Activated CD8-positive, alpha-beta memory T cell treated with anti-CD3 and anti-CD28 coated beads, Interleukin-2, amount 10 ng/mL, durations not matched to agents 7 days and 5 days (primary cell): ENCODE results near the gene TBXAS1. TPM values are rescaled to one million over a fixed set of nuclear protein-coding genes. Genes with fewer than 3 reads are reported as not detected.
A peak's percentile ranks its signal among the peaks of the same experiment; 100 is the strongest.

Experiments
- ATAC-seq: fragments of 150-1000 bp; cut with Tn5 transposase; one replicate; pipeline ENCODE4 v1.10.0; 2021; ENCODE audit warnings: moderate library complexity
- CTCF ChIA-PET: fragments of 350-600 bp; sonication (Branson Sonifier 250); formaldehyde crosslinking; loops from one replicate; lab custom pipeline; 2021; ENCODE audit warnings: antibody characterized with exemption; lab: Charles Lee
- DNase-seq: peaks from one replicate; pipeline ENCODE4 v3.0.0-alpha.2; 2020
- H3K27ac Mint-ChIP-seq: one replicate; pipeline ENCODE4 v1.8.0; 2021; ENCODE audit warnings: mild to moderate bottlenecking, mixed read lengths
- H3K27me3 Mint-ChIP-seq: one replicate; pipeline ENCODE4 v1.8.0; 2021; ENCODE audit warnings: mixed read lengths
- H3K36me3 Mint-ChIP-seq: one replicate; pipeline ENCODE4 v1.8.0; 2021; ENCODE audit warnings: mild to moderate bottlenecking, mixed read lengths
- H3K4me1 Mint-ChIP-seq: one replicate; pipeline ENCODE4 v1.8.0; 2021; ENCODE audit warnings: mixed read lengths
- H3K4me3 Mint-ChIP-seq: one replicate; pipeline ENCODE4 v1.8.0; 2021; ENCODE audit warnings: mild to moderate bottlenecking, moderate library complexity, mixed read lengths
- H3K9me3 Mint-ChIP-seq: one replicate; pipeline ENCODE4 v1.8.0; 2022; ENCODE audit warnings: low read depth, mixed read lengths
- total RNA-seq, 2 experiments: library from RNA; stranded (reverse); gene quantifications; one replicate each; pipeline ENCODE4 v1.2.3, GENCODE V29; 2021

Gene TBXAS1
- total RNA-seq, 2 experiments from 2014 or later, result 1.7 to 3.9 TPM

GRCh38 chr7:139851770-139852481 lies 22.9 kb downstream of the TBXAS1 start:
- H3K36me3 Mint-ChIP-seq, result no peaks in the 10 kb centered on the region
- DNase-seq (no peak), ATAC-seq (no peak)
- CTCF ChIA-PET, result no interaction called here
- H3K27ac Mint-ChIP-seq, result no peak overlapping the region
- no peak overlapping the region for H3K4me3 Mint-ChIP-seq
- H3K4me1 Mint-ChIP-seq, result peaks cover 16% of the 10 kb centered on the region
- no peaks in the 10 kb centered on the region for H3K27me3 Mint-ChIP-seq
- H3K9me3 Mint-ChIP-seq, result no peaks in the 10 kb centered on the region

- DNase-seq, result no peak
- Mint-ChIP-seq H3K27ac (no peak overlapping the region), H3K36me3 (no peaks in the 10 kb centered on the region), H3K4me3 (no peak overlapping the region), H3K4me1 (peaks cover 16% of the 10 kb centered on the region), H3K9me3 (no peaks in the 10 kb centered on the region), H3K27me3 (no peaks in the 10 kb centered on the region)
- CTCF ChIA-PET, result no interaction called here
- ATAC-seq, result no peak
Measured at GRCh38 chr7:139852482-139852845, 23.4 kb downstream of the TBXAS1 start.

DNA sequence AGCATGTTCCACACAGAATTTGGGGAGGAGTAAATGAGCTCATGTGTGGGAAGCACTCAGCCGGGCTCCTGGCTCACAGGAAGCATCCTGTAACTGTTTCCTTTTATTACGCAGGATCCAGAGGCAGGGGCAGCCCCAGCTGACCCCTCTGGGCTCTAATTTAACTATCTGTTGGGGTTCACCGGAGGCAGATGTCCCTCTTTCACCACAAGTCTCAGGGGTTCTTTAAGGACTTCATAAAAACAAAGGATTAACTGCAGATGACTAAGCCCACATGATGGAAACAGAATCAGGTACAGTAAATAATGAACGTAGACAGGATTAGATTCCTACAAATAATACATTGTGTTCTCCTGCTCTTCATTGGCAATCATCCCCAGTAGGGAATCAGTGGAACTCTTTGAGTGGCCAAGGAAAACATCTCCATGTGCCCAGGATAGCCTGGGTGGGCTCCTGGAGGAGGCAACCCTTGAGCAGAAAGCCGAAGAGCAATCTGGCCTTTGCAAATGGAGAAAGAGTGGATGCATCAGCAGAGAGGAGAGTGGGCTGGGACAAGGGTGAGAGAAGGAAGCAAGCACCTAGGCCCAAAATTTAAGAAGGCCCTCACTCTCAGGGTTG lies 24.6 kb downstream of the TBXAS1 start:
- Mint-ChIP-seq H3K36me3 (no peaks in the 10 kb centered on the region), H3K27me3 (no peaks in the 10 kb centered on the region), H3K9me3 (no peaks in the 10 kb centered on the region), H3K4me3 (no peak overlapping the region), H3K27ac (no peak overlapping the region), H3K4me1 (peaks cover 16% of the 10 kb centered on the region)
- ATAC-seq (no peak), DNase-seq (no peak)
- CTCF ChIA-PET, result no interaction called here

DNA sequence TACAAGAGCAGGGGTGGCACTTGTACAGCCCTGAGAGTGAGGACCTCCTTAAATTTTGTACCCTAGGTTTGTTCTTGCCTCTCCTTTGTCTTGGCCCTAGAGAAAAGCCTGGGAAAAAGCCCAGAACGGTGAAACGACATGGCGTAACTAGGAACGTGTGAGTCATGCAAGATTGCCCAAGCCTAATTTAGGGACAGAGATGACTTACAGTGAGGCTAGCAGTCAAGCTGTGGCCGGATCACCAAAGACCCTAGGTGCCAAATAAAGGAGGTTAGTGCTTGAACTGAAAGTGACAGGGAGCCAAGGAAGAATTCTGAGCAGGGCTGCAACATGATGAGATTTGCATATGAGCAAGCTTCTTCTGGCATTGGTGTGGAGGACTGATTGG lies 25.1 kb downstream of the TBXAS1 start:
- H3K9me3 Mint-ChIP-seq, result no peaks in the 10 kb centered on the region
- no peak overlapping the region for H3K4me3 Mint-ChIP-seq
- CTCF ChIA-PET, result no interaction called here
- no peak overlapping the region for H3K27ac Mint-ChIP-seq
- peaks cover 16% of the 10 kb centered on the region for H3K4me1 Mint-ChIP-seq
- no peak for DNase-seq
- ATAC-seq, result no peak
- H3K36me3 Mint-ChIP-seq, result no peaks in the 10 kb centered on the region
- no peaks in the 10 kb centered on the region for H3K27me3 Mint-ChIP-seq

DNA sequence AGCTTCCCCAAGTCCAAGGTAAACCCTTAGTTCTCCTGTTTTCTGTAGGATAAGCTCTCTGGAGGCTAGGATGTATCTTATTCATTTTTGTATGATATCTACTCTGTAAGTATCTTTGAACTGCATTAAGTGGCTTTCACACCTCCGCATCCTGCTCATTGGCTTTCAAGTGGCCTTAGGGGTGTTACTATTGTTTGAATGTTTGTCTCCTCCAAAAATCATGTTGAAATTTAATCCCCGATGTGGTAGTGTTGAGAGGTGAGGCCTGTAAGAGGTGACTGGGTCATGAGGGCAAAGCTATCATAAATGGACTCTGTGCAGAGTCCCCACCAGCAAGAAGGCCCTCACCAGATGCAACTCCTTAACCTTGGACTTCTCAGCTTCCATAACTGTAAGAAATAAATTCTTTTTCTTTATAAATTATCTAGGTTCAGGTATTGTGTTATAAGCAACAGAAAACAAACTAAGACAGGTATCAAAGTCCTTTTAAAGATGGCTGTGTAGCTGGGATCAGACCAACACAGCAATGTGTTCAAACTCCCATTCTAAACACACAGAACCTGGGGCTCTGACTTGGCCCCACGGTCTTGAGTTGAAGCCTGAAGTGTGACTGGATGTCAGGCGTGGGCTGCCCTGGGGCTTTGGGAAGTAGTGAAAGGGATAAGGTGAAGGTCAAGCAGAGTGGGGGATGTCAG lies 25.9 kb downstream of the TBXAS1 start:
- H3K36me3 Mint-ChIP-seq, result no peaks in the 10 kb centered on the region
- H3K27me3 Mint-ChIP-seq, result no peaks in the 10 kb centered on the region
- no peak for DNase-seq
- peaks cover 16% of the 10 kb centered on the region for H3K4me1 Mint-ChIP-seq
- CTCF ChIA-PET, result no interaction called here
- peak; percentile 20 for ATAC-seq
- no peaks in the 10 kb centered on the region for H3K9me3 Mint-ChIP-seq
- H3K27ac Mint-ChIP-seq, result no peak overlapping the region
- no peak overlapping the region for H3K4me3 Mint-ChIP-seq

GRCh38 chr7:139855498-139856270 lies 26.6 kb downstream of the TBXAS1 start:
- H3K9me3 Mint-ChIP-seq, result no peaks in the 10 kb centered on the region

GRCh38 chr7:139857791-139858190 lies 28.7 kb downstream of the TBXAS1 start:
- no peak for ATAC-seq
- DNase-seq, result no peak
- H3K4me1 Mint-ChIP-seq, result peaks cover 16% of the 10 kb centered on the region
- H3K27ac Mint-ChIP-seq, result no peak overlapping the region
- CTCF ChIA-PET, result no interaction called here
- H3K27me3 Mint-ChIP-seq, result peaks cover 11% of the 10 kb centered on the region
- no peak overlapping the region for H3K4me3 Mint-ChIP-seq
- no peaks in the 10 kb centered on the region for H3K9me3 Mint-ChIP-seq
- H3K36me3 Mint-ChIP-seq, result no peaks in the 10 kb centered on the region

More at GRCh38 chr7:139855498-139856270, 26.6 kb downstream of the TBXAS1 start:
- Mint-ChIP-seq H3K27me3 (no peaks in the 10 kb centered on the region), H3K4me3 (no peak overlapping the region), H3K4me1 (peaks cover 16% of the 10 kb centered on the region), H3K36me3 (no peaks in the 10 kb centered on the region), H3K27ac (no peak overlapping the region)
- DNase-seq (no peak), ATAC-seq (peak; percentile 47)
- CTCF ChIA-PET, result no interaction called here

DNA sequence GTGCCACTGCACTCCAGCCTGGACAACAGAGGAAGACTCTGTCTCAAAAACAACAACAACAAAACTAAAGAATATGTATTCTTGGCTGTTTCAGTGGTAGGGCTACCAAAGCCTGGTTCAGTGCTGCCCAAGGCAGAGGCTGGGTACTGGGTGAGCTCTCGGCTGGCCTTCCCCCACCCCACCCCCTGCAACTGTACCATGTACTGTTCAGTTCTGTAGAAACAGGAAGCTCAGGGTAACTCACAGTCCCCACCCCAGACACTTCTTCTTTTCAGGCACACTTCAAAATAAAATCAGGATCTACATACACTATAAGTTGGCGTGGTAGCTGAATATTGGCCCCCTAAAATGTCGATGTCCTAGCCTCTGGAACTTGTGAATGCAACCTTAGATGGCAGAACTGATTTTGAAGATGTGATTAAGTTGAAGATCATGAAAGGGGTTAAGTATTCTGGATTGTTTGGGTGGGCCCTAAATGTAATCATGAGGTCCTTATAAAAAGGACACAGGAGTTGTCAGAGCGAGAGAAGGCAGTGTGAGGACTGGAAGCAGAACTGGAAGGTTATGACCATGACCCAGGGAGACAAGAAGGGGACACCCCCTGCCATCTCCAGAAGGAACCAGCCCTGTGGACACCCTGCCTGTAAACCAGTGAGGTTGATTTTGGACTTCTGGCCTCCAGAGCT lies 31.2 kb downstream of the TBXAS1 start:
- Mint-ChIP-seq H3K9me3 (peaks cover 3% of the 10 kb centered on the region), H3K27me3 (peaks cover 29% of the 10 kb centered on the region), H3K27ac (no peak overlapping the region), H3K36me3 (no peaks in the 10 kb centered on the region), H3K4me1 (peaks cover 10% of the 10 kb centered on the region), H3K4me3 (no peak overlapping the region)
- peak; percentile 25 for DNase-seq
- CTCF ChIA-PET, result no interaction called here
- ATAC-seq, result no peak

DNA sequence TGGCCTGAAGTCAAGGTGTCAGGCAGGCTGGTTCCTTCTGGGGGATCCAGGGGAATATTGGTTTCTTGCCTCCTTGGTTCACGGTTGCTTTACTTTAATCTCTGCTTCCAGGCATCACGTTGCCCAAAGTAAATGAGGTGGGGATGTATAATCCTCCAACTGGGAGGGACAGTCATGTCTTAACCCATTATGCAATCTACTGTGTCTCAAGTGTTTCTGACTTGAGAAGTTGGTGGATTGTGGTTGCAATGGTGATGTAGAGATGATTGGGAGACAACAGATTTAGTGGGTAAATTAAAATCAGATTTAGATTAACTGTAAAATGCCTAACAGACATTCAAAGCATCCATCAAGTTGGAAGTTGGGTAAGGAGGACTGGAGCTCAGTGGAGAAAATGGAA lies 32.7 kb downstream of the TBXAS1 start:
- no peak overlapping the region for H3K4me3 Mint-ChIP-seq
- CTCF ChIA-PET, result no interaction called here
- peaks cover 3% of the 10 kb centered on the region for H3K9me3 Mint-ChIP-seq
- peaks cover 31% of the 10 kb centered on the region for H3K27me3 Mint-ChIP-seq
- H3K27ac Mint-ChIP-seq, result no peak overlapping the region
- H3K36me3 Mint-ChIP-seq, result no peaks in the 10 kb centered on the region
- DNase-seq (no peak), ATAC-seq (no peak)
- H3K4me1 Mint-ChIP-seq, result no peaks in the 10 kb centered on the region

GRCh38 chr7:139866047-139866837 lies 37.2 kb downstream of the TBXAS1 start:
- peaks cover 5% of the 10 kb centered on the region for H3K4me1 Mint-ChIP-seq
- peaks cover 41% of the 10 kb centered on the region for H3K27me3 Mint-ChIP-seq
- no peaks in the 10 kb centered on the region for H3K36me3 Mint-ChIP-seq
- ATAC-seq, result no peak
- no peak overlapping the region for H3K27ac Mint-ChIP-seq
- DNase-seq, result no peak
- peaks cover 3% of the 10 kb centered on the region for H3K9me3 Mint-ChIP-seq
- no peak overlapping the region for H3K4me3 Mint-ChIP-seq
- CTCF ChIA-PET, result no interaction called here

DNA sequence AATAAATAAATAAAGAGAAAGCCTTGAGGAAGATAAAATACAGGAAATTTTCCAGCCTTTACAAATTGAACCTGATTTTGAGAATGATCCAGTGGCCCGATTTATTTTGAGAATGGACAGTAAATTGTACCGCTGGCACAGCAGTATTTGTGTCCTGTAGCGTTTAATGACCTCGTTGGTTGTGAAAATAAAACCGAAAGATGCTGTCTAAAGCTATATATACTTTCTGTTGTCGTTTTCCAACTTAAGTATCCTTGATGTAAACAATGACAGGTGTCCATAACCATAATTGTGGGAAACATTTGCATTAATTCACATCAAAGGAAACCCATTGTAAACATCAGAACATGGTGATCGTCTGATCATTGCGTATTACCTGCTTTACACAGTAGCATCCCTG lies 38.8 kb downstream of the TBXAS1 start:
- peaks cover 5% of the 10 kb centered on the region for H3K4me1 Mint-ChIP-seq
- DNase-seq (no peak), ATAC-seq (no peak)
- CTCF ChIA-PET, result no interaction called here
- no peak overlapping the region for H3K27ac Mint-ChIP-seq
- no peak overlapping the region for H3K4me3 Mint-ChIP-seq
- H3K36me3 Mint-ChIP-seq, result no peaks in the 10 kb centered on the region
- H3K27me3 Mint-ChIP-seq, result peaks cover 30% of the 10 kb centered on the region
- peaks cover 3% of the 10 kb centered on the region for H3K9me3 Mint-ChIP-seq

- Mint-ChIP-seq H3K36me3 (no peaks in the 10 kb centered on the region), H3K27ac (no peak overlapping the region), H3K4me1 (peaks cover 5% of the 10 kb centered on the region), H3K27me3 (peaks cover 16% of the 10 kb centered on the region), H3K4me3 (no peak overlapping the region), H3K9me3 (no peaks in the 10 kb centered on the region)
- CTCF ChIA-PET, result no interaction called here
- DNase-seq (peak; percentile 15), ATAC-seq (no peak)
Measured at GRCh38 chr7:139869886-139870285, 40.8 kb downstream of the TBXAS1 start.
